HG03460 (cell line): ENCODE data around the gene SCGB3A1.

Experiments
- ATAC-seq: cut with Tn5 transposase; IDR thresholded peaks from one replicate; pipeline ENCODE4 v1.9.1; 2021; ENCODE audit not compliant: unreplicated experiment

The SCGB3A1 gene

GRCh38 chr5:180591311-180591887, at the start of gene SCGB3A1:
TSS of gene SCGB3A1 (minus strand) at chr5:180591499. CDS start at chr5:180591462, 37 bp downstream.
- no peak for ATAC-seq

- ATAC-seq, result no peak
These were observed 49.2 kb upstream of the SCGB3A1 start for GRCh38 chr5:180640611-180640860.

GRCh38 chr5:180639741-180640610, 48.7 kb upstream of the SCGB3A1 start:
- no peak for ATAC-seq

- ATAC-seq, result no peak
These were observed 48.0 kb upstream of the SCGB3A1 start for GRCh38 chr5:180639287-180639686.

GRCh38 chr5:180637962-180638680, 46.8 kb upstream of the SCGB3A1 start:
- ATAC-seq, result no peak

GRCh38 chr5:180636403-180637075, 45.2 kb upstream of the SCGB3A1 start:
- ATAC-seq, result no peak

- no peak for ATAC-seq
These were observed 44.7 kb upstream of the SCGB3A1 start for GRCh38 chr5:180636016-180636402.

GRCh38 chr5:180633283-180634177, 42.2 kb upstream of the SCGB3A1 start:
- no peak for ATAC-seq

- no peak for ATAC-seq
These were observed 41.5 kb upstream of the SCGB3A1 start for GRCh38 chr5:180632768-180633167.

GRCh38 chr5:180631549-180632383, 40.5 kb upstream of the SCGB3A1 start:
- ATAC-seq, result no peak

GRCh38 chr5:180630426-180630825, 39.1 kb upstream of the SCGB3A1 start:
- ATAC-seq, result no peak

- ATAC-seq, result no peak
These were observed 38.6 kb upstream of the SCGB3A1 start for GRCh38 chr5:180629831-180630382.

- ATAC-seq, result no peak
These were observed 37.8 kb upstream of the SCGB3A1 start for GRCh38 chr5:180628827-180629750.

- ATAC-seq, result no peak
These were observed 36.9 kb upstream of the SCGB3A1 start for GRCh38 chr5:180628211-180628610.

- ATAC-seq, result no peak
These were observed 36.3 kb upstream of the SCGB3A1 start for GRCh38 chr5:180627386-180628120.

- ATAC-seq, result no peak
These were observed 35.5 kb upstream of the SCGB3A1 start for GRCh38 chr5:180626661-180627385.
